ENCODE measurements around the gene TTC36. TPM values are rescaled to one million over a fixed set of nuclear protein-coding genes. Genes with fewer than 3 reads are reported as not detected.

The TTC36 gene, protein sequence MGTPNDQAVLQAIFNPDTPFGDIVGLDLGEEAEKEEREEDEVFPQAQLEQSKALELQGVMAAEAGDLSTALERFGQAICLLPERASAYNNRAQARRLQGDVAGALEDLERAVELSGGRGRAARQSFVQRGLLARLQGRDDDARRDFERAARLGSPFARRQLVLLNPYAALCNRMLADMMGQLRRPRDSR
- total RNA-seq = 0.43 and 0.46 TPM in 2 replicates

DNA sequence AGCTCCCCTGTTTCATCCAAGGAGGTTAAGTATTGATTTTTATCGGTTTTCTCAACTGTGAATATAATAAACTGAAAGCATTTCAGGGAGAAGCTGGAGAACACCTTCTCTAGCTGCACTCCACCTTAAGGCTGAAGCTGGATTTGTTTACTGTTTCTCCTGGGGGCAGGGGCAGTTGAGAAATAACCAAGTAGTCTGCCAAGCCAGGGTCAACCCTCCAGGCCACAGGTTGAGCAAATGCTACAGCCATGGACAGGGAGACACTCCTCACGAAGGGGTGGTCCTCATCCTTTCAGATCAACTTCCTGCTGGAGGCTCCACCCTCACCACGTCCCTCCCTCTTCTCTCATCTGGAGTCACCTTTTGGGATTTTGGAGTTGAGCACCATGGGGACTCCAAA, at the start of gene TTC36:
TSS of gene TTC36 (plus strand) at position 366 of the 400 bp plus-strand sequence. CDS start at position 387, 21 bp downstream.

DNA sequence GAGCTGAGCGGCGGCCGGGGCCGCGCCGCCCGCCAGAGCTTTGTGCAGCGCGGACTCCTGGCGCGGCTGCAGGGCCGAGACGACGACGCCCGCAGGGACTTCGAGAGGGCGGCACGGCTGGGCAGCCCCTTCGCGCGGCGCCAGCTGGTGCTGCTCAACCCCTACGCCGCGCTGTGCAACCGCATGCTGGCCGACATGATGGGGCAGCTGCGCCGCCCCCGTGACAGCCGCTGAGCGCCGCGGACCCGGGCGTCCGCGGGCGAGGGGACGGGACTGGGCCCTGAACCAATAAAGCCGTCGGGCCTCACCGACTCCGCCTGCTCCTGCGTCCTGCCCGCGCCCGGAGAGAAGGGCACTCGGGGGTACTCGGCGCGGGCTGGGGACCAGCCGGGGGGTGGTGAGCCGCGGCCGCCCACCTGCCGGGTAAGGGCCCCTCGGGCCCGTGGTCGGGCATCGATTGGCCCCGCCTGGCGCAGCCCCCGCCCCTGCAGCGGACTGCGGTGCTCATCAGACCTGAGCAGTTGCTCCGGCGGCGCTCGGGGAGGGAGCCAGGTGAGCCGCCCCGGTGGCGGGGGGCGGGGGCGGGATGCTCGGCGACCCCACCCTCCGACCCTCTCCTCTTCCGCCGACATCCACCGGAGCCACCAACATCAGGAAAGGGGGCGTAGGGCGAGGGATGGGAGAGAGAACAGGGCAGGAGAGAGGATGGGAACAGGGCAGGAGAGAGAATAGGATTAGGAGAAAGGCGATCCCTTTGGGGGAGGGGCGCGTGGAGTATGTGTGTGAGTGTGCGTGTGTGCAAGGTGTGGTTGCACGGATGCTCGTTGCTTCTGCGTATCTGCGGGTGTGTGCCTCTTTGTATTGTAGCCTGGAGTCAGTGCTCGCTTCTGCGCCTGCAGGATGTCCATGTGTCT, 3.7 kb downstream of the TTC36 start, which contains the start of gene TMEM25:
TSS of gene TMEM25 (plus strand) at position 510 of the 914 bp plus-strand sequence. CDS start 610 bp downstream, outside the sequence.

DNA sequence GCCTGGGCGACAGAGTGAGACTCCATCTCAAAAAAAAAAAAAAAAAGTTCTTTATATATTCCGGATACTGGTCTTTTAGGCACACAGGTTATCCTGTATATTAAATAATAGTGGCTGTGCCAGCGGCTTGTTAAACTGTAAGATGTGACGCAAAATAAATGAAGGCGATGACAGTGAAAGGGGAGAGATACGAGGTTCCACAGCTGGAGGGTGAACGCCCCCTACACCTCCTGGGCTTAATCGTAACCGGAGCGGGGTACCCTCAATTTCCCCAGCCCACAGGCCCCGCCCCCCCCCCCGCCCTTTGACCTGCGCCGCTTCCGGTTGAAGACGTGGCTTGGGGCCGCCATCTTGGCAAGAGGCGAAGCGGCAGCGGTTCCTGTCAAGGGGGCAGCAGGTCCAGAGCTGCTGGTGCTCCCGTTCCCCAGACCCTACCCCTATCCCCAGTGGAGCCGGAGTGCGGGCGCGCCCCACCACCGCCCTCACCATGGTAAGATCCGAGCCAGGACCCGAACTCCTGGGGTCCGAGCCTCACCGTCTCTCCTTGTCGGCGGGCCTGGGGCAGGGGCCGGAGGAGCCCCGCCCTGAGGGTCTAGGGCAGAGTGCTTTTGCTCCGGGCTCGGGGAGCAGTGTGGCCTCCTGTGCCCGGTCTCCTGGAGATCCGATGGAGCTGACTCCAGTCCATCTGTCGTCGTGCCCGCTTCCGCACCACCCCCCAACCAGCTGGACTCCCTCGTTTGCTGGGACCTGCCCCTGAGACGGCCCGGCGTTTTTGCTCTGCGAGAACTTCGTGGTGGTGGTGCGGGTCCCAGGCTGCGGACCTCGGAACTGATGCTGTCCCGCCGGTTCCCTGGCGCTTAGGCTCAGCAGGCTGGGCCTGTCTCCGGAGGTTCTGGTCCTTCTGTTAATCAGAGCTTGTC, 45.0 kb downstream of the TTC36 start, which contains the start of gene ARCN1:
TSS of gene ARCN1 (plus strand) at position 349 of the 920 bp plus-strand sequence. CDS start at position 488, 139 bp downstream.

Other genes starting within 250 kb of the TTC36 start
- not detected in 2 replicates for gene CD3E, start 222.7 kb upstream of the TTC36 start, total RNA-seq
- gene CD3D, start 184.8 kb upstream of the TTC36 start, total RNA-seq = not detected in 2 replicates
- not detected in 2 replicates for gene CD3G, start 183.1 kb upstream of the TTC36 start, total RNA-seq
- gene UBE4A, start 167.9 kb upstream of the TTC36 start, total RNA-seq = 32.7 and 36.8 TPM in 2 replicates
- 107 and 120 TPM in 2 replicates for gene ATP5MG, start 125.9 kb upstream of the TTC36 start, total RNA-seq
- 12.8 and 14.1 TPM in 2 replicates for gene KMT2A, start 91.0 kb upstream of the TTC36 start, total RNA-seq
- 5.0 and 6.7 TPM in 2 replicates for gene TMEM25, start 3.7 kb downstream of the TTC36 start, total RNA-seq
- 22.8 and 24.5 TPM in 2 replicates for gene IFT46, start 38.5 kb downstream of the TTC36 start, total RNA-seq
- gene ARCN1, start 44.9 kb downstream of the TTC36 start, total RNA-seq = 140 and 183 TPM in 2 replicates
- 48.4 and 108 TPM in 2 replicates for gene PHLDB1, start 80.1 kb downstream of the TTC36 start, total RNA-seq
- gene TREH, start 152.2 kb downstream of the TTC36 start, total RNA-seq = not detected in 2 replicates

All from smooth muscle cell of bladder (primary cell).